ENCODE results near the gene RPL27.
"Not testable (repeated sequence)": the region's sequence is repeated elsewhere in the genome, so short reads cannot be mapped to it uniquely, and the experiment has no call there.

RPL27 gene

GRCh38 chr17:42997390-42997983, 732 bp upstream of the RPL27 start:
- no peak for DNase-seq

- DNase-seq: no peak
These were observed 845 bp downstream of the RPL27 start for GRCh38 chr17:42999003-42999525.

DNA sequence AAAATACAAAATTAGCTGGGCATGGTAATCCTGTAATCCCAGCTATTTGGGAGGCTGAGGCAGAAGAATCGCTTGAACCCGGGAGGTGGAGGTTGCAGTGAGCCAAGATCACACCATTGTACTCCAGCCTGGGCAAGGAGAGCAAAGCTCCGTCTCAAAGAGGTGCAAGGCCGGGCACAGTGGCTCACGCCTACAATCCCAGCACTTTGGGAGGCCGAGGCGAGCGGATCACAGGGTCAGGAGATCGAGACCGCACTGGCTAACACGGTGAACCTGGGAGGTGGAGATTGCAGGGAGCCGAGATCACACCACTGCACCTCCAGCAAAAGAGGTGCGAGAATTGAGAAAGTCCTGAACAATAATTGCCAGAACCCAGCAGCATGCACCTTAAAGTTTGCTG, 2.7 kb downstream of the RPL27 start:
- DNase-seq: not testable (repeated sequence)

- no peak for DNase-seq
These were observed 5.4 kb downstream of the RPL27 start for GRCh38 chr17:43003542-43004172.

DNA sequence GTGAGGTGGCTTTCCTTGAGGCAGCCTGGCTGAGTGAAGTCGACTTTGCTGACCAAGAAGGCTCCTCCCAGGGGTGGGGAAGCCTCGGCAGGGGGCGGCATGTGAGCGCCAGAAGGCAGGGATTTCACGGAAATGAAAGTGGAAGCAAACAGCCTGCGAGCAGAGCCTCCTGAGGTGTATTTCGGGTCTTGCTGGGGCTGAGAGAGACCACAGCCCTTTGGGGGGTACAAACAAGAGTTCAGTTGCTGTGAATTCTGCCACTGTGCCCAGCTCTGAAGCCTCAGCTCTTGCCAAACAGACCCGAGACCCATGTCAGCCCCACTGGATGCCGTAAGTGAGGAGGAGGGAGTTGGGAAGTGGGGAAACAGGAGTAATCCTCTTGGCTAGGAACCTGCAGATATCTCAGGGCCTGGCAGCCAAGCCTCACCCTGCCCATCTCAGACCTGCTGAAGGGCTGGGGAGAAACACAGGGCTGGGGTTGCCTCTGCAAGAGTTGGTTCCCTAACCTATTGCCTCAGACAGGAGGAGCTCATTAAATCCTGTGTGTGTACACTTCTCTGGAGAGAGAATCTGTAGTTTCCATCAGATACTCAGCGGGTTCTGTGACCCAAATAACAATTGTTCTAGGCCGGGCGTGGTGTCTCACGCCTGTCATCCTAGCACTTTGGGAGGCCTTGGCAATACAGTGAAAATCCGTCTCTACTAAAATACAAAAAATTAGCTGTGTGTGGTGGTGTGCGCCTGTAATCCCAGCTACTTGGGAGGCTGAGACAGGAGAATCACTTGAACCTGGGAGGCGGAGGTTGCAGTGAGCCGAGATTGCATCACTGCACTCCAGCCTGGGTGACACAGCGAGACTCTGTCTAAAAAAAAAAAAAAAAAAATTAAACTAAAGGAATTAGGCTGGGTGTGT, 8.7 kb downstream of the RPL27 start, which contains the start of gene IFI35:
TSS of gene IFI35 (plus strand) at position 146 of the 913 bp plus-strand sequence. CDS start at position 310, 164 bp downstream.
- DNase-seq: no peak

DNA sequence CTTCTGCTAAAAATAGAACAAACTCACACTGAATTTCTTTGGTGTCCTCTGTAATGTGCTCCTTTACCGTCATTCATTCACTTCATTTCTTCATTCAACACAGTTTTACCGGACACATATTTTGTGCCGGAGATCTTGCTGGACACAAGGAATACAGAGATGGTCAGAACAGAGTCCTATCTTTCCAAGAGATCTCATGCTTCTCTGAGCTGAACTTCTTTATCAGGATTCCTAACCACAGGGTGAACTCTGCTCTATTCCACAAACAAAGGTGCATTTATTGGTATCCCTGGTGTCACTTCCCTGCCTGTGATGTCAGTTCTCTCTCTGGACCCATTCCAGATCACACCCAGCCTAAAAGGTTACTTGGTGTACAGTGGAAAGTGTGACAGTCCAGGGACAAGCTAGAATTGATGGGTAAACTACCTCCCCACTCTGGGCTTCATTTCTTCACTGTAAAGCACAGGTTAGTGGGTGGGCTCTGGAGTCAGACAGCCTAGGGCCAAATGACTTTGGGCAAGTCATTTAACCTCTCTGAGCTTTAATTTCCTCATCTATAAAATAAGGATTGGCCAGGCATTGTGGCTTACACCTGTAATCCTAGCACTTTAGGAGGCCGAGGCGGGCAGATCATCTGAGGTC, 12.6 kb downstream of the RPL27 start:
- no peak for DNase-seq

DNA sequence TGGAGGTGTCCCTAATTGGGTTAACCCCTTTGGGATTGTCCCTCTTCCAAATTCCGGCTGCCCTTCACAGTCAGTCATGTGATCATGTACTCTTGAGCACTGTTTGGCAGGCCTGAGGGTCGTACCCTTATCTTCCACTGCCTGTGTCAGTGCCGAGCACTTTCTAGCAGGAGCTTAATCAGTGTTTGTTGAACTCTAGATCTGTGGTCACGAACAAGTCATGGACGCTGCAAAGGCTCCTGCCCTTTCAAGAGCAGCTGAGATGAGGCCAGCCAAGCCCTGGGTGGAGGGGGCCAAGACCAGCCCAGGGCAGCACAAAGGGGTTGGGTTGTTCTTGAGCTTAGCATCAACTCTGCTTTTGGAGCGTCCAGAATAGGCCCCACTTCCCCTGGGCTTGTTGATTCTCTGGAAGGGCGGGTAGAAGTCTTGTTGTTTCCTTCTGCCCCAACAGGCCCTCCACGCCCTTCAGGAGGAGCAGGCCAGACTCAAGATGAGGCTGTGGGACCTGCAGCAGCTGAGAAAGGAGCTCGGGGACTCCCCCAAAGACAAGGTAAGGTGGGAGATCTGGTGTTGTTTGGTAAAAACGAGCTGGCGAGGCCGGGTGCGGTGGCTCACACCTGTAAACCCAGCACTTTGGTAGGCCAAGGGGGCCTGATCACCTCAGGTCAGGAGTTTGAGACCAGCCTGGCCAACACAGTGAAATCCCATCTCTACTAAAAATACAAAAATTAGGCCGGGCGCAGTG, 13.7 kb downstream of the RPL27 start:
- DNase-seq: no peak

- no peak for DNase-seq
These were observed 15.1 kb downstream of the RPL27 start for GRCh38 chr17:43013296-43013695.

DNA sequence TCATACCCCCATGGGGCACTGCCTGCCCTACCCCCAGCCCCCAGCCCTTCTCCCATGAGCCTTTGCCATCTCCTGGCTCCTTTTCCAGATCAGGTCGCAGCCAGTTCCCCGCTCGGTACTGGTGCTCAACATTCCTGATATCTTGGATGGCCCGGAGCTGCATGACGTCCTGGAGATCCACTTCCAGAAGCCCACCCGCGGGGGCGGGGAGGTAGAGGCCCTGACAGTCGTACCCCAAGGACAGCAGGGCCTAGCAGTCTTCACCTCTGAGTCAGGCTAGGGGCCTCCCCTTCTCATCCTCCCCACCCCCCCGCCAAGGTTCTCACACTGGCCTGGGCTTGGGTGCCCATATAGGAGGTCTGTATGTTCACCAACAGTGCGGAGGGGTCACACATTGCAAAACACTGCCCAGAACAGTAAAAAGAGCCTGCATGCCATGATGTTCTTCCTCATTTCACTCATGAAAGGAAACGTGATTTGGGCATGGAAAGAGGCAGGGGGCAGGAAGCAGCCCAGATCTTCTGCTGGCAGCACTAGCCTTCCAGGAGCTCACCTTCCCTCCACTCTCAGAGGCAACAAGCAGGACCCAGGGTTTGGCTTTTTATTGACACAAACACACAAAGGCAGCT, 15.9 kb downstream of the RPL27 start:
- DNase-seq: no peak

GRCh38 chr17:43014649-43015542, 16.7 kb downstream of the RPL27 start:
- no peak for DNase-seq

DNA sequence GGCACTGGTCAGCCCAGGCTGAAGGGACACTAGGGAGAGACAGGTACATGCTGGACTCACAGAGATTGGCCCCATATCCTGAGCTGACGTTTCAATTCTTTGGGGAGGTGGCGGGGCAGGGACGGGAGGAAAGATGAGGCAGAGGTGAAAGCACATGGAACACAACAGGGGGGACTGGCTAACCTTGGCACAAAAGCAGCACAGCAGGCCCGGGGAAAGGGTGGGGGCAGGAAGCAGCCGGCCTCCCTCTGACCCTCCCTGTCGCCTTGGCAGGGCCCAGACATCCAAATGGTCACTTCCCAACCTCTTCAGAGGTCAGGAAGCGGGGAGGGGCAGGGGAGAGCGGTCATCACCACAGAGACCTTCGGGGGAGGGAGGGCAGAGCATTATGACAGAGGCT, 17.4 kb downstream of the RPL27 start:
- no peak for DNase-seq

GRCh38 chr17:43016216-43016615, 18.0 kb downstream of the RPL27 start:
- DNase-seq: no peak

- DNase-seq: no peak
These were observed 20.0 kb downstream of the RPL27 start for GRCh38 chr17:43018008-43018853.

DNA sequence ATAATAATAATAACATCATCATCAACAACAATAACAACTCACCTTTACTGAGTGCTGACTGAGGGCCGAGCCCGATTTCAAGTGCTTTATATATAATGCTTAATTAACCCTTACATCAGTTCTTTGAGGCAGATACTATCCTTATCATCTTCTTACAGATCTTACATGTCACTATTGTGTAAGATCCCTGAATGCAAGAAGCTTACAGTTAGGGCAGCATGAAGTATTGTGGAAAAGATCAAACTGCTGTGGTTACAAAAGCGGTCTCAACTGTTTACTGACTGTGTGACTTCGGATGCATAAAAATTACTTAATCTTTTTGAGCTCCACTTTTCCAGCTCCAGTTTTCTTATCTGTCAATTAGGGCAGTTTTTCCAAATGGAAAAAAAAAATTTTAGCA, 20.7 kb downstream of the RPL27 start:
- no peak for DNase-seq

GRCh38 chr17:43019418-43019817, 21.2 kb downstream of the RPL27 start:
- no peak for DNase-seq

GRCh38 chr17:43020030-43020621, 21.9 kb downstream of the RPL27 start:
- DNase-seq: no peak

DNA sequence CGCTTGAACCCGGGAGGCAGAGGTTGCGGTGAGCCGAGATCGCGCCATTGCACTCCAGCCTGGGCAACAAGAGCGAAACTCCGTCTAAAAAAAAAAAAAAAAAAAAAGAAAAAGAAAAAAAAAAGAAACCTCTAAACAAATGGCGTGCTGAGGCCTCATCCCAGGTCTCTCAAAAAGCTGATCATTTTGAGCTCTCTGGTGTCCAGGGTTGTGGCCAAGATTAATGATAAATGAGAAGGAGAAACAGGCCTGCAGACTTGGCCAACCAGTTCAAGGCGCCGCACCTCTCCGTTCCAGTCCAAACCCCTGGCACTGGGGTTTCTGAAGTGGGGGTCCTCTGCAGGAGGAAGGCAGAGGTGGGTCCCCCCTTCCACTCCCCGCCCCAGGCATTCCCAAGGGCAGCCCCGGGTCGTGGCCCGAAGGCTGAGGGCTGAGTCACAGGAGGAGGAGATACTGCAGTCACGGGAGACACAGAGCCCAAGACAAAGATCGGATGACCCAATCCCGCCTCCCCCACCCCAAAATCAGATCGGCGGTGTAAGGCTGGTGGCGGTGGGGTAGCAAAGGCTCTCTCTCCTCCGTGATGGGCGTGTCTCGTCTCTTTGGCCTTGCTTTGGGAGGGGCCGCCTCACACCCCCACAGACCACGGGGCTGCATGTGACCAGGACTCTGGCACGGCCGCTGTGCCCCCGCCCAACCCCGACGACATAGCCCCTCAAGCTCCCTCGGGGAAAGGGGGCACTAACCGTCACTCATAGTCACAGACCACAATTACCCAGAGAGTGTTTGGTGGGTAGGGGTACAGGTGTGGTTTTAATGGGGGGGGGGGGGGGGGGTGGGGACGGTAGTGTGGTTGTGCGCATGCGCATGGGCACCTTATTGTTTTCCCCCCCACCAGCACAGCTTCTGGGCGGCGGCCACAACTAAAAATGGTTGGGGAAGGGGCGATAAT, 22.8 kb downstream of the RPL27 start:
- no peak for DNase-seq
